ENCODE results near the gene OR52K1. TPM values are rescaled to one million over a fixed set of nuclear protein-coding genes. Genes with fewer than 3 reads are reported as not detected.

Gene OR52K1
- polyA plus RNA-seq, 3 donors, result 1.6 TPM; not detected in 2

- Histone ChIP-seq H3K27ac (ENCODE audit: low read depth in 1 of 2, low read length in 2 of 2) (peak overlapping the region in 1 of 2 donors; percentile 86), H3K4me1 (ENCODE audit: control insufficient read depth in 1 of 2, insufficient read depth in 2 of 2, low read length in 2 of 2) (peaks cover 51 to 56% of the 10 kb centered on the region in 2 donors), H2AFZ (ENCODE audit: insufficient read depth, low read depth, low read length, poor library complexity, severe bottlenecking) (no peak overlapping the region), H3K9me3 (replicated peaks in 1 of 2; ENCODE audit: control insufficient read depth in 1 of 2, insufficient read depth in 1 of 2, low read length in 2 of 2) (peaks cover 14 to 27% of the 10 kb centered on the region in 2 donors), H3K36me3 (replicated peaks in 1 of 2; ENCODE audit: control insufficient read depth in 1 of 2, insufficient read depth in 2 of 2, low read length in 2 of 2) (peaks cover 0 to 34% of the 10 kb centered on the region in 2 donors), H3K27me3 (ENCODE audit: control insufficient read depth in 2 of 2, insufficient read depth in 2 of 2, low read length in 2 of 2) (no peaks in the 10 kb centered on the region), H3K4me2 (replicated peaks; ENCODE audit: extremely low read depth, low read length, poor library complexity, severe bottlenecking) (no peak overlapping the region), H3K9ac (ENCODE audit: insufficient read depth, low read length, poor library complexity, severe bottlenecking) (no peak overlapping the region), H3K4me3 (replicated peaks in 1 of 3; ENCODE audit: low read depth in 2 of 3, low read length in 3 of 3) (peak overlapping the region in 1 of 3 experiments; percentile 7), H3K79me2 (ENCODE audit: insufficient read depth, low read length) (no peaks in the 10 kb centered on the region), H4K20me1 (ENCODE audit: insufficient read depth, low read length) (no peaks in the 10 kb centered on the region)
- Mint-ChIP-seq H3K27ac (peak overlapping the region in 6 of 7 donors; percentile 73 to 90 (median 84)), H3K9me3 (peaks cover 18 to 29% (median 27%) of the 10 kb centered on the region in 7 donors), H3K36me3 (peaks cover 36 to 39% of the 10 kb centered on the region in 2 donors), H3K4me3 (no peak overlapping the region), H3K4me1 (peaks cover 56% of the 10 kb centered on the region), H3K27me3 (ENCODE audit: low read depth in 3 of 3) (peaks cover 0 to 3% (median 2%) of the 10 kb centered on the region in 3 donors)
- TF ChIP-seq, protein P1, sequence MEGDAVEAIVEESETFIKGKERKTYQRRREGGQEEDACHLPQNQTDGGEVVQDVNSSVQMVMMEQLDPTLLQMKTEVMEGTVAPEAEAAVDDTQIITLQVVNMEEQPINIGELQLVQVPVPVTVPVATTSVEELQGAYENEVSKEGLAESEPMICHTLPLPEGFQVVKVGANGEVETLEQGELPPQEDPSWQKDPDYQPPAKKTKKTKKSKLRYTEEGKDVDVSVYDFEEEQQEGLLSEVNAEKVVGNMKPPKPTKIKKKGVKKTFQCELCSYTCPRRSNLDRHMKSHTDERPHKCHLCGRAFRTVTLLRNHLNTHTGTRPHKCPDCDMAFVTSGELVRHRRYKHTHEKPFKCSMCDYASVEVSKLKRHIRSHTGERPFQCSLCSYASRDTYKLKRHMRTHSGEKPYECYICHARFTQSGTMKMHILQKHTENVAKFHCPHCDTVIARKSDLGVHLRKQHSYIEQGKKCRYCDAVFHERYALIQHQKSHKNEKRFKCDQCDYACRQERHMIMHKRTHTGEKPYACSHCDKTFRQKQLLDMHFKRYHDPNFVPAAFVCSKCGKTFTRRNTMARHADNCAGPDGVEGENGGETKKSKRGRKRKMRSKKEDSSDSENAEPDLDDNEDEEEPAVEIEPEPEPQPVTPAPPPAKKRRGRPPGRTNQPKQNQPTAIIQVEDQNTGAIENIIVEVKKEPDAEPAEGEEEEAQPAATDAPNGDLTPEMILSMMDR (IDR thresholded peaks at IDR 0.05), result no peak
- intact Hi-C loops (cut with micrococcal nuclease), result no loop called here
- DNase-seq, result no peak
- WGBS (ENCODE audit: insufficient coverage), result 94% methylated on average over 3 of the region's 4 CpGs
Measured at GRCh38 chr11:4460151-4460550, 22.3 kb upstream of the OR52K1 start.

GRCh38 chr11:4464216-4465159 is 18.0 kb upstream of the OR52K1 start:
- Histone ChIP-seq H3K9ac (ENCODE audit: insufficient read depth, low read length, poor library complexity, severe bottlenecking) (no peak overlapping the region), H3K27me3 (ENCODE audit: control insufficient read depth in 2 of 2, insufficient read depth in 2 of 2, low read length in 2 of 2) (no peaks in the 10 kb centered on the region), H3K9me3 (replicated peaks in 1 of 2; ENCODE audit: control insufficient read depth in 1 of 2, insufficient read depth in 1 of 2, low read length in 2 of 2) (peaks cover 14 to 31% of the 10 kb centered on the region in 2 donors), H3K27ac (ENCODE audit: low read depth in 1 of 2, low read length in 2 of 2) (no peak overlapping the region), H3K79me2 (ENCODE audit: insufficient read depth, low read length) (no peaks in the 10 kb centered on the region), H3K4me3 (replicated peaks in 1 of 3; ENCODE audit: low read depth in 2 of 3, low read length in 3 of 3) (no peak overlapping the region), H3K4me1 (ENCODE audit: control insufficient read depth in 1 of 2, insufficient read depth in 2 of 2, low read length in 2 of 2) (peaks cover 39 to 49% of the 10 kb centered on the region in 2 donors), H3K4me2 (replicated peaks; ENCODE audit: extremely low read depth, low read length, poor library complexity, severe bottlenecking) (no peak overlapping the region), H3K36me3 (replicated peaks in 1 of 2; ENCODE audit: control insufficient read depth in 1 of 2, insufficient read depth in 2 of 2, low read length in 2 of 2) (peaks cover 0 to 35% of the 10 kb centered on the region in 2 donors), H4K20me1 (ENCODE audit: insufficient read depth, low read length) (no peaks in the 10 kb centered on the region), H2AFZ (ENCODE audit: insufficient read depth, low read depth, low read length, poor library complexity, severe bottlenecking) (no peak overlapping the region)
- Mint-ChIP-seq H3K4me3 (no peak overlapping the region), H3K36me3 (peaks cover 38 to 40% of the 10 kb centered on the region in 2 donors), H3K4me1 (peaks cover 45% of the 10 kb centered on the region), H3K27me3 (ENCODE audit: low read depth in 3 of 3) (peaks cover 0 to 2% (median 0%) of the 10 kb centered on the region in 3 donors), H3K9me3 (peaks cover 18 to 35% (median 27%) of the 10 kb centered on the region in 7 donors), H3K27ac (no peak overlapping the region)
- intact Hi-C loops (cut with micrococcal nuclease), result no loop called here
- no peak for DNase-seq
- 100% methylated on average over 3 of the region's 5 CpGs for WGBS (ENCODE audit: insufficient coverage)
- TF ChIP-seq, protein P1 (IDR thresholded peaks at IDR 0.05), result no peak

All from CD14-positive monocyte (primary cell).